ENCODE data around the gene SMURF1.

Gene SMURF1

GRCh38 chr7:99019523-99020412 lies 124.1 kb downstream of the SMURF1 start:
- H3K36me3 ChIP-seq (ENCODE audit: control insufficient read depth, insufficient read depth, low read length): peaks cover 10% of the 10 kb centered on the region

GRCh38 chr7:99016196-99016595 lies 127.7 kb downstream of the SMURF1 start:
- H3K27me3 ChIP-seq (replicated peaks; ENCODE audit: control insufficient read depth, insufficient read depth, low read length): no peaks in the 10 kb centered on the region
- DNase-seq (ENCODE audit: extremely low read depth, insufficient read length): no peak
- TF ChIP-seq CTCF (IDR thresholded peaks at IDR 0.05; ENCODE audit: insufficient read depth, low read length, poor library complexity, severe bottlenecking): no peak
- H3K36me3 ChIP-seq (ENCODE audit: control insufficient read depth, insufficient read depth, low read length): peaks cover 29% of the 10 kb centered on the region
- no peak overlapping the region for H3K4me3 ChIP-seq (replicated peaks; ENCODE audit: low read depth, low read length)

More at GRCh38 chr7:99019523-99020412, 124.1 kb downstream of the SMURF1 start:
- no peaks in the 10 kb centered on the region for H3K27me3 ChIP-seq (replicated peaks; ENCODE audit: control insufficient read depth, insufficient read depth, low read length)
- TF ChIP-seq CTCF (IDR thresholded peaks at IDR 0.05; ENCODE audit: insufficient read depth, low read length, poor library complexity, severe bottlenecking): no peak
- H3K4me3 ChIP-seq (replicated peaks; ENCODE audit: low read depth, low read length): no peak overlapping the region
- no peak for DNase-seq (ENCODE audit: extremely low read depth, insufficient read length)

GRCh38 chr7:99014113-99014985 lies 129.6 kb downstream of the SMURF1 start:
- no peak for TF ChIP-seq CTCF (IDR thresholded peaks at IDR 0.05; ENCODE audit: insufficient read depth, low read length, poor library complexity, severe bottlenecking)
- no peak for DNase-seq (ENCODE audit: extremely low read depth, insufficient read length)
- H3K27me3 ChIP-seq (replicated peaks; ENCODE audit: control insufficient read depth, insufficient read depth, low read length): no peaks in the 10 kb centered on the region
- H3K36me3 ChIP-seq (ENCODE audit: control insufficient read depth, insufficient read depth, low read length): peaks cover 35% of the 10 kb centered on the region
- no peak overlapping the region for H3K4me3 ChIP-seq (replicated peaks; ENCODE audit: low read depth, low read length)

- Histone ChIP-seq H3K36me3 (ENCODE audit: control insufficient read depth, insufficient read depth, low read length) (peaks cover 41% of the 10 kb centered on the region), H3K4me3 (replicated peaks; ENCODE audit: low read depth, low read length) (no peak overlapping the region), H3K27me3 (replicated peaks; ENCODE audit: control insufficient read depth, insufficient read depth, low read length) (no peaks in the 10 kb centered on the region)
- no peak for DNase-seq (ENCODE audit: extremely low read depth, insufficient read length)
- no peak for TF ChIP-seq CTCF (IDR thresholded peaks at IDR 0.05; ENCODE audit: insufficient read depth, low read length, poor library complexity, severe bottlenecking)
These were observed 130.4 kb downstream of the SMURF1 start for GRCh38 chr7:99013266-99014112.

DNA sequence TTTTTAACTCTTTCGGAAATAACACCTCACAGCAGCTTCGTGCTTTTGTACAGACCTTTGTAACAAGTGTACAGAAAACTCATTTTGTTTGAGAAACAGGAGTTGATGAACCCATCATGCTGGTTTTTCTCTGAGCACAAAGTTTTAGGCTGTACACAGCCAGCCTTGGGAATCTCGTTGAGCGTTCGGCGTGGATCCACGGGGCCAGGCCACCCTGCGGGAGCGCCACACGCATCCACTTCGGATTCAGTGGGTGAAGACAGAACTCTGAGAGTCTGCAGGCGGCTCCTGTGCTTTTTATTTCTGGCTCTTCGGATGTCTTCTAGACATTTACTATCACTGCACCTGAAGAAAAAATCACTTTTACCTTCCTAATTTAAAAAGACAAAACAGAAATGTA lies 131.2 kb downstream of the SMURF1 start:
- no peaks in the 10 kb centered on the region for H3K27me3 ChIP-seq (replicated peaks; ENCODE audit: control insufficient read depth, insufficient read depth, low read length)
- H3K4me3 ChIP-seq (replicated peaks; ENCODE audit: low read depth, low read length): no peak overlapping the region
- H3K36me3 ChIP-seq (ENCODE audit: control insufficient read depth, insufficient read depth, low read length): peaks cover 46% of the 10 kb centered on the region
- DNase-seq (ENCODE audit: extremely low read depth, insufficient read length): no peak
- no peak for TF ChIP-seq CTCF (IDR thresholded peaks at IDR 0.05; ENCODE audit: insufficient read depth, low read length, poor library complexity, severe bottlenecking)

Measured in GM06990 (cell line).